Retinal pigment epithelial cell (primary cell): ENCODE results near the gene ZNF583.

Experiments used
- DNase-seq: peaks from one replicate; pipeline ENCODE4 v3.0.0-alpha.2; 2010; ENCODE audit warnings: low read depth
- H3K4me3 ChIP-seq: 2 replicates; pipeline ENCODE4 v1.5.1; 2011; ENCODE audit warnings: mild to moderate bottlenecking, low read length, control low read depth, moderate library complexity
- TF ChIP-seq, protein P1 (sequence below): conservative IDR thresholded peaks from 2 replicates; pipeline ENCODE4 v1.5.1; 2011; ENCODE audit warnings: low read depth, low read length, control low read depth, inconsistent platforms

The ZNF583 gene

GRCh38 chr19:56476093-56476492 is 72.0 kb downstream of the ZNF583 start:
- DNase-seq, result no peak
- TF ChIP-seq, protein P1, sequence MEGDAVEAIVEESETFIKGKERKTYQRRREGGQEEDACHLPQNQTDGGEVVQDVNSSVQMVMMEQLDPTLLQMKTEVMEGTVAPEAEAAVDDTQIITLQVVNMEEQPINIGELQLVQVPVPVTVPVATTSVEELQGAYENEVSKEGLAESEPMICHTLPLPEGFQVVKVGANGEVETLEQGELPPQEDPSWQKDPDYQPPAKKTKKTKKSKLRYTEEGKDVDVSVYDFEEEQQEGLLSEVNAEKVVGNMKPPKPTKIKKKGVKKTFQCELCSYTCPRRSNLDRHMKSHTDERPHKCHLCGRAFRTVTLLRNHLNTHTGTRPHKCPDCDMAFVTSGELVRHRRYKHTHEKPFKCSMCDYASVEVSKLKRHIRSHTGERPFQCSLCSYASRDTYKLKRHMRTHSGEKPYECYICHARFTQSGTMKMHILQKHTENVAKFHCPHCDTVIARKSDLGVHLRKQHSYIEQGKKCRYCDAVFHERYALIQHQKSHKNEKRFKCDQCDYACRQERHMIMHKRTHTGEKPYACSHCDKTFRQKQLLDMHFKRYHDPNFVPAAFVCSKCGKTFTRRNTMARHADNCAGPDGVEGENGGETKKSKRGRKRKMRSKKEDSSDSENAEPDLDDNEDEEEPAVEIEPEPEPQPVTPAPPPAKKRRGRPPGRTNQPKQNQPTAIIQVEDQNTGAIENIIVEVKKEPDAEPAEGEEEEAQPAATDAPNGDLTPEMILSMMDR, result no peak
- peak overlapping the region; percentile 84 for H3K4me3 ChIP-seq
